Uterus (tissue), 4 donors: ENCODE results near the gene NUMB. TPM values are rescaled to one million over a fixed set of nuclear protein-coding genes. Genes with fewer than 3 reads are reported as not detected.

ENCODE experiments used
- DNase-seq, 2 donors: peaks; one replicate each; pipeline ENCODE4 v3.0.0-alpha.2; 2019 to 2020
- H3K27ac ChIP-seq, 2 donors: fragments of 200-600 bp; sonication (generic); 1 replicate in 1 of 2; 2 replicates in 1 of 2; pipeline ENCODE4 v1.5.1; 2016 to 2018
- H3K27me3 ChIP-seq, 2 donors: fragments of 200-600 bp; sonication (generic); one replicate each; pipeline ENCODE4 v1.5.1; 2018 to 2019; ENCODE audit warnings: control low read depth in 1 of 2
- H3K36me3 ChIP-seq, 2 donors: fragments of 200-600 bp; sonication (generic); one replicate each; pipeline ENCODE4 v1.5.1; 2019; ENCODE audit warnings: control low read depth in 1 of 2
- H3K4me1 ChIP-seq, 2 donors: fragments of 200-600 bp; sonication (generic); one replicate each; pipeline ENCODE4 v1.5.1; 2018 to 2019; ENCODE audit warnings: control low read depth in 1 of 2
- H3K4me3 ChIP-seq, 2 donors: fragments of 200-600 bp; sonication (generic); 1 replicate in 1 of 2; 2 replicates in 1 of 2; pipeline ENCODE4 v1.5.1; 2018 to 2019; ENCODE audit warnings: mild to moderate bottlenecking in 1 of 2
- H3K9me3 ChIP-seq, 2 donors: fragments of 200-600 bp; sonication (generic); one replicate each; pipeline ENCODE4 v1.5.1; 2019; ENCODE audit warnings: control low read depth in 1 of 2
- CTCF ChIP-seq, 4 experiments: fragments of 200-600 bp in 2 of 4; fragments of 450-650 bp in 2 of 4; sonication (generic) in 2 of 4; IDR thresholded peaks; one replicate each; pipeline ENCODE4 v1.5.1; 2016 to 2019; ENCODE audit warnings: antibody characterized with exemption in 4 of 4, mild to moderate bottlenecking in 2 of 4, moderate library complexity in 1 of 4
- POLR2A ChIP-seq, 2 donors: fragments of 450-650 bp; IDR thresholded peaks; one replicate each; pipeline ENCODE4 v1.6.1; 2016; ENCODE audit warnings: antibody characterized with exemption in 2 of 2, mild to moderate bottlenecking in 1 of 2, moderate library complexity in 1 of 2
- intact Hi-C: fragments of 100-400 bp; cut with DNase I; formaldehyde crosslinking; loops from one replicate; pipeline ENCODE4 v1.15.1; 2023; ENCODE audit warnings: low total_unique reads
- total RNA-seq, 4 donors: library from RNA; depleted of rRNA in 3 of 4; stranded (reverse); fragments of >200 nt in 3 of 4; gene quantifications; one replicate each; pipeline versions ENCODE4 v1.1.0 to v1.2.4, GENCODE V29; 2014 to 2023
- donor health status: DM: yes; HTN: yes; CAD: no.

The NUMB gene
- total RNA-seq, 4 donors from 2014 or later, result 27.1 to 119 (median 40.8) TPM

- Histone ChIP-seq H3K27ac (no peak overlapping the region), H3K4me3 (no peak overlapping the region)
- intact Hi-C loops, result no loop called here
These were observed 115.7 kb downstream of the NUMB start for GRCh38 chr14:73342670-73343069.

GRCh38 chr14:73339846-73340595 lies 118.3 kb downstream of the NUMB start:
- no peaks in the 10 kb centered on the region for H3K9me3 ChIP-seq
- H3K4me1 ChIP-seq, result no peaks in the 10 kb centered on the region
- no peak overlapping the region for H3K27ac ChIP-seq
- H3K4me3 ChIP-seq, result no peak overlapping the region
- intact Hi-C loops, result no loop called here
- no peaks in the 10 kb centered on the region for H3K27me3 ChIP-seq
- no peak for DNase-seq
- H3K36me3 ChIP-seq, result no peaks in the 10 kb centered on the region
- TF ChIP-seq CTCF (IDR thresholded peaks at IDR 0.05) (no peak), POLR2A (IDR thresholded peaks at IDR 0.05) (no peak)

More at GRCh38 chr14:73342670-73343069, 115.7 kb downstream of the NUMB start:
- H3K4me1 ChIP-seq, result no peaks in the 10 kb centered on the region
- H3K27me3 ChIP-seq, result no peaks in the 10 kb centered on the region
- no peaks in the 10 kb centered on the region for H3K9me3 ChIP-seq
- TF ChIP-seq POLR2A (IDR thresholded peaks at IDR 0.05) (no peak), CTCF (IDR thresholded peaks at IDR 0.05) (no peak)
- DNase-seq, result no peak
- no peaks in the 10 kb centered on the region for H3K36me3 ChIP-seq

GRCh38 chr14:73339206-73339605 lies 119.1 kb downstream of the NUMB start:
- DNase-seq, result no peak
- Histone ChIP-seq H3K4me3 (no peak overlapping the region), H3K27ac (no peak overlapping the region), H3K36me3 (no peaks in the 10 kb centered on the region), H3K9me3 (no peaks in the 10 kb centered on the region), H3K4me1 (no peaks in the 10 kb centered on the region), H3K27me3 (no peaks in the 10 kb centered on the region)
- TF ChIP-seq POLR2A (IDR thresholded peaks at IDR 0.05) (no peak), CTCF (IDR thresholded peaks at IDR 0.05) (no peak)
- intact Hi-C loops, result no loop called here

- Histone ChIP-seq H3K4me1 (no peaks in the 10 kb centered on the region), H3K27me3 (no peaks in the 10 kb centered on the region), H3K4me3 (no peak overlapping the region), H3K36me3 (no peaks in the 10 kb centered on the region), H3K9me3 (no peaks in the 10 kb centered on the region), H3K27ac (no peak overlapping the region)
- no peak for DNase-seq
- intact Hi-C loops, result no loop called here
- TF ChIP-seq POLR2A (IDR thresholded peaks at IDR 0.05), result no peak
- TF ChIP-seq CTCF (IDR thresholded peaks at IDR 0.05), result no peak
These were observed 119.8 kb downstream of the NUMB start for GRCh38 chr14:73338551-73338950.

GRCh38 chr14:73333031-73333430 lies 125.3 kb downstream of the NUMB start:
- intact Hi-C loops, result no loop called here
- DNase-seq, result no peak

More at GRCh38 chr14:73333031-73333430, 125.3 kb downstream of the NUMB start:
- no peak overlapping the region for H3K27ac ChIP-seq
- H3K9me3 ChIP-seq, result no peaks in the 10 kb centered on the region
- TF ChIP-seq POLR2A (IDR thresholded peaks at IDR 0.05) (no peak), CTCF (IDR thresholded peaks at IDR 0.05) (no peak)
- no peaks in the 10 kb centered on the region for H3K4me1 ChIP-seq
- no peaks in the 10 kb centered on the region for H3K27me3 ChIP-seq
- no peak overlapping the region for H3K4me3 ChIP-seq
- H3K36me3 ChIP-seq, result no peaks in the 10 kb centered on the region
